Measurements from ENCODE around the gene OR4D11.
A peak's percentile ranks its signal among the peaks of the same experiment; 100 is the strongest.
"Not testable (repeated sequence)": the region's sequence is repeated elsewhere in the genome, so short reads cannot be mapped to it uniquely, and the experiment has no call there.

The OR4D11 gene

DNA sequence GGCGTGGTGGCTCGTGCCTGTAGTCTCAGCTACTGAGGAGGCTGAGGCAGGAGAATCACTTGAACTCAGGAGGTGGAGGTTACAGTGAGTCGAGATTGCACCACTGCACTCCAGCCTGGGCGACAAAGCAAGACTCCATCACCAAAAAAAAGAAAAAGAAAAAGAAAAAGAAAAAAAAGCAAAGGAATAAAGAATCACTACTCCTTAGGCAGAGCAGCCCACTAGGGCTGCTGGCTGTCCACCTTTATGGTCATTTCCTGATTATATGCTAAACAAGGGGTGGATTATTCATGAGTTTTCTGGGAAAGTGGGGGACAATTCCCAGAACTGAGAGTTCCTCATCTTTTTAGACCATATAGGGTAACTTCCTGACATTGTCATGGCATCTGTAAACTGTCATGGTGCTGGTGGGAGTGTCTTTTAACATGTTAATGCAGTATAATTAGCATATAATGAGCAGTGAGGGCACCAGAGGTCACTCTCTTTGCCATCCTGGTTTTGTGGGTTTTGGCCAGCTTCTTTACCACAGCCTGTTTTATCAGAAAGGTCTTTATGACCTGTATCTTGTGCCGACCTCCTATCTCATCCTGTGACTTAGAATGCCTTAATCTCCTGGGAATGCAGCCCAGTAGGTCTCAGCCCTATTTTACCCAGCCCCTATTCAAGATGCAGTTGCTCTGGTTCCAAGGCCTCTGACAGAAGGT, 44.4 kb downstream of the OR4D11 start:
- DNase-seq (ENCODE audit: low read depth in 1 of 2, low spot score in 1 of 2): not testable (repeated sequence)

DNA sequence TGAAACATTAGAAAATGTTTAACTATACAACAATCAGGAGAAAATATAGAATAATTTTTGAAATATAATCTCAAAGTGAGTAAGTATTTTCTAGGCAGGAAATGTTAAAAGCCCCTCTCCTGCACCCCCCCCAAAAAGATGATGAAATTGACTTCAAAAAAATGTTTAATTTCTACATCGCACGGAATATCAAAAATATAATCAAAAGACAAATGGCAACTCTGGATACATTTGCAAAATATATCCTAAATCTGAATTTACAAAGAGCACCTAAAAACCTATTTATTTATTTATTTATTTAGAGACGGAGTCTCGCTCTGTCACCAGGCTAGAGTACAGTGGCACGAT, 44.9 kb downstream of the OR4D11 start:
- DNase-seq (ENCODE audit: low read depth in 1 of 2, low spot score in 1 of 2): no peak

DNA sequence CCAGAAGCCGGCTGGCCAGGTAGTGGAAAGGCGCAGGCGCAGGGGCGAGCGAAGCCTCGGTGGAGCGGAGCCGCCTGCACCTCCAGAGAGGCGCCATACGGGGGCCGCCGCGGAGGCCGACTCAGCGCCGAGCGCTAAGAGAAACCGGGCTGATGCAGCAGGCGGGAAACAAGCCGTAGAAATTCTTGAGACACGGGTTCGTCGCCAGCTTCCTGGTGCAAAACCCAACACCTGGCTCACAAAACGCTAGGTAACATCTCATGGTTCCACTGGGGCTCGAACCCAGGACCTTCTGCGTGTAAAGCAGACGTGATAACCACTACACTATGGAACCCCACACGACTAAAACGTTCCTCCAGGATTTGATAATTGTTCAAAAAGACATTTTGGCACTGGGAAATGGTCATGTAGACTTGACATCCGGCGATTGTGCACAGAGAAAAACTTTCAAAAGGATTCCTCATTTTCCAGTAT, 47.0 kb downstream of the OR4D11 start:
- DNase-seq (ENCODE audit: low read depth in 1 of 2, low spot score in 1 of 2): peak; percentile 62 to 78

DNA sequence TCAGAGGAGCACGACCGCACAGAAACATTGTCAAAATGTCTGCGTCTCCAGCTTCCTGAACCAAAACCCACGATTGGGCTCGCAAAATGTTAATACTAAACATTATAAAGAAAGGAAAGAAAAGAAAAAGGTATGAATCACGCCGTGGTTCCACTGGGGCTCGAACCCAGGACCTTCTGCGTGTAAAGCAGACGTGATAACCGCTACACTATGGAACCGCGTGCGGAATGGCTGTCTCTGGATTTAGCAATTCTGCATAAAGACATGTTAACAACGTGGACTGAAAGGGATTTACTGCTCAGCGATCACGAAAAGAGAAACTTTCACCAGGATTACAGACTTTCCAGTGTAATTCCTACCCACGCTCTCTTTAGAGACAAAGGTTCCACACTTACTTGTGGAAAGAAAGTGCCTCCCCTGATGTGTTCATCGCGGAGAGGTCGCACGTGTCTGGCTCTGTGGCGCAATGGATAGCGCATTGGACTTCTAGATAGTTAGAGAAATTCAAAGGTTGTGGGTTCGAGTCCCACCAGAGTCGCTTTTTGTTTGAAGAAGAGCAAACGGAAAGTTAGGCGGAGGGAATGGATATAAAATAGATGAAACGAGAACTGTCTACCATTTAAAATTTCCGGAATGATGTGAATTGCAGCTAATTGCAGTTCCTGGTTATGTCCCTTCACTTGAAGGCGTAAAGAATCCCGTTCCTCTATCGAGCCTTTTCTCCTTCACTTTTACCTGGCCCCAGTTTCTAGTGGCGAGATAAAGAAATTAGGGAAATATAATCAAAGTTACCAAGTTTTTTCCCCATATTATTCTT, 47.7 kb downstream of the OR4D11 start:
- peak; percentile 54 to 62 for DNase-seq (ENCODE audit: low read depth in 1 of 2, low spot score in 1 of 2)

DNA sequence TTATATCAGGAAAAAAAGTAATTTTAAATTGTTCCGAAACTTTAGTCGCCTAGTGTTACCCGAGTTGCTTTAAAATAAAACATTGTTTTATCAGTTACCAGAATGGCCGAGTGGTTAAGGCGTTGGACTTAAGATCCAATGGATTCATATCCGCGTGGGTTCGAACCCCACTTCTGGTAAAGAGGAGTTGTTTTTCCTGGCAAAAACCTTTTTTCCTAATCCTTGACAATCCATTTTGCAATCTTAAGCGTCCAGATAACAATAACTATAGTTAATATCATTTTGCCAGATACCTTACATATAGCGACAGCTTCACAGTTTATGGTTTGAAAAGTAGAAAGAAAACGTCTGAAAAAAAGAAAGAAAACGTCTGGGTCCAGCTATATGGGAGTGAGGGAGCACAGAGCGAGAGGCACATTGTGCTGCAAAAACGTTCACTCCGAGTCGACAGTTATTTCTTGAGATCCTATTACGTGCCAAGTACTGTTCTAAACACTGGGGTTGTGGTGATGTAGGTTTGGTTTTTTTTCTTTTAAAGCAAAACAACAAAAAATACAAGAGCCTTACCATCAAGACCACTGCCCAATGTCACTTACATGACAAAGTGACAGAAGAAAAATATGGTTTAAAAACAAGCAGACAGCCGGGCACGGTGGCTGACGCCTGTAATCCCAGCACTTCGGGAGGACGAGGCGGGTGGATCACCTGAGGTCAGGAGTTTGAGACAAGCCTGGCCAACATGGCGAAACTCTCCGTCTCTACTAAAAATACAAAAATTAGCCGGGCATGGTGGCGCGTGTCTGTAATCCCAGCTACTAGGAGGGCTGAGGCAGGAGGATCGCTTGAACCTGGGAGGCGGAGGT, 48.5 kb downstream of the OR4D11 start:
- no peak for DNase-seq (ENCODE audit: low read depth in 1 of 2, low spot score in 1 of 2)

DNA sequence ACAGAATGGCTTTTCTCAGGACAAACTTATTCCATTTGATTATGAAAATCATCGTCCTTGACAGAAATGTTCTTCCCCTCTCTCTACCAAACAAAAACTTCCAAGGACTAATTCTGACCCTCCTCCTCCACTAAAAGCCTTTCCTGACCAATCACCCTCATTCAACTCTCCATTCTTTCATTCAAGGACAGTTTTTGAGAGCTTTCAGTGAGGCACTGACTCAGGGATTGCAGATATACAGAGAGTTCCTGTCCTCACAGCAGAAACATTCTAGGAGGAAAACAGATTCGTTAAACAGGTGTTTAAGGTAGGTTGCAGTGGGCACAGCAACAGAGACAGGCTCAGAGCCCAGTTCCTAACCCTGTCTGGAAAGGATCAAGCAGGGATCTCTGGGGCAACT, 49.5 kb downstream of the OR4D11 start:
- DNase-seq (ENCODE audit: low read depth in 1 of 2, low spot score in 1 of 2): no peak

DNA sequence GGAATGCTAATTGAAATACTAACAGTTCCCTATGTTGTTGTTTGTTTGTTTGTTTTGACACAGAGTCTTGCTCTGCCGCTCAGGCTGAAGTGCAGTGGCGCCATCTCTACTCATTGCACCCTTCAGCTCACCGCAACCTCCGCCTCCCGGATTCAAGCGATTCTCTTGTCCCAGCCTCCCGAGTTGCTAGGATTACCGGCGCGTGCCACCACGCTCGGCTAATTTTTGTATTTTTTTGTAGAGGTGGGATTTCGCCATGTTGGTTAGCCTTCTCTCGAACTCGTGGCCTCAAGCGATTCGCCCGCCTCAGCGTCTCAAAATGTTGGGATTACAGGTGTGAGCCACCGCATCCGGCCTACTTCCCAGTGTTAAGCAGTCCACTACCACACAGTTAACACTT, 49.9 kb downstream of the OR4D11 start:
- DNase-seq (ENCODE audit: low read depth in 1 of 2, low spot score in 1 of 2): no peak

All from activated T-helper 1 cell treated with anti-CD3 and anti-CD28 coated beads, Interleukin-2, amount 50 U/mL, for 16 hours (primary cell).